ENCODE results near the gene HRH1.

Gene HRH1

DNA sequence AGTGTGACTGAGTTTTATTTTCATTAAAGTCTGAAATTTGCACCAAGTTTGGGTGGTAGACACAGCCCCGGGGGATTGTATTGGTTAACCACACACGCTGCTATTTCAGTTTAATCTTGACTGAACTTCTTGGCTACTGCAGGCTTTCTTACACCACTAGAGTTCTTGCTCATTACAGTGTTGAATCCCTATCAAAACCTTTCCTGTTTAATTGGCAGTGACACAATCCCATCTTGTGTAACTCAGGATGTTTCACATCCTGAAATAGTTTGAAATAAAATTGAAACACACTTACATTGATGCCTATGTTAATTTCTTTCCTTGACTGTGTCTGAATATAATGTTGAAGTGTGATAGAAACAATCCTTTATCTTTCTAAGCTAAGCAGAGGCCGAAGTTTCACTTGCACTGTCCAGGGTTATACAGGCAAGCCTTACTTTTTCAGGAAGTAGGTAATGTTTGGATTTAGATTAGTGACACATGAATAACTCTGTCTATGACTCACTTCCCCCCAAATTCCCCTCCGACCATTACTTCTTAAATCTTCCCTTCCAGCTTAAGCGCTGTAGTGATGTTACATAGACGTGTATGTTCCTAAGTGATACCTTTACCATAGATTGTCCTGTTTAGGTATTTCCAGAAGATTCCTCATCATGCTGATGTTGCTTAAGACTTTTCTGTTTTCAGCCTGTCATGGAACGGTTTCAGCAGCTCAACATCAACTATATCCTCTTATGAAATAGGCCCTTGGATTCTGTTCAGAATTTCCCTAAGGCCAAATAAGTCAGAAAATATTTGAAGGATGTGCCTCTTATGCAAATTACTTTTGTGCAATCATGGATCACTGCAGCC is 134.7 kb downstream of the HRH1 start (continued):
- TF ChIP-seq, protein P1, sequence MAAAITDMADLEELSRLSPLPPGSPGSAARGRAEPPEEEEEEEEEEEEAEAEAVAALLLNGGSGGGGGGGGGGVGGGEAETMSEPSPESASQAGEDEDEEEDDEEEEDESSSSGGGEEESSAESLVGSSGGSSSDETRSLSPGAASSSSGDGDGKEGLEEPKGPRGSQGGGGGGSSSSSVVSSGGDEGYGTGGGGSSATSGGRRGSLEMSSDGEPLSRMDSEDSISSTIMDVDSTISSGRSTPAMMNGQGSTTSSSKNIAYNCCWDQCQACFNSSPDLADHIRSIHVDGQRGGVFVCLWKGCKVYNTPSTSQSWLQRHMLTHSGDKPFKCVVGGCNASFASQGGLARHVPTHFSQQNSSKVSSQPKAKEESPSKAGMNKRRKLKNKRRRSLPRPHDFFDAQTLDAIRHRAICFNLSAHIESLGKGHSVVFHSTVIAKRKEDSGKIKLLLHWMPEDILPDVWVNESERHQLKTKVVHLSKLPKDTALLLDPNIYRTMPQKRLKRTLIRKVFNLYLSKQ (tag by site-specific recombination; IDR thresholded peaks at IDR 0.05; ENCODE audit: borderline replicate concordance), result no peak
- TF ChIP-seq, protein P2, sequence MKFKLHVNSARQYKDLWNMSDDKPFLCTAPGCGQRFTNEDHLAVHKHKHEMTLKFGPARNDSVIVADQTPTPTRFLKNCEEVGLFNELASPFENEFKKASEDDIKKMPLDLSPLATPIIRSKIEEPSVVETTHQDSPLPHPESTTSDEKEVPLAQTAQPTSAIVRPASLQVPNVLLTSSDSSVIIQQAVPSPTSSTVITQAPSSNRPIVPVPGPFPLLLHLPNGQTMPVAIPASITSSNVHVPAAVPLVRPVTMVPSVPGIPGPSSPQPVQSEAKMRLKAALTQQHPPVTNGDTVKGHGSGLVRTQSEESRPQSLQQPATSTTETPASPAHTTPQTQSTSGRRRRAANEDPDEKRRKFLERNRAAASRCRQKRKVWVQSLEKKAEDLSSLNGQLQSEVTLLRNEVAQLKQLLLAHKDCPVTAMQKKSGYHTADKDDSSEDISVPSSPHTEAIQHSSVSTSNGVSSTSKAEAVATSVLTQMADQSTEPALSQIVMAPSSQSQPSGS (tag by site-specific recombination; IDR thresholded peaks at IDR 0.05; ENCODE audit: low read depth), result no peak
- TF ChIP-seq ZNF133 (tag by site-specific recombination; IDR thresholded peaks at IDR 0.05), result no peak

DNA sequence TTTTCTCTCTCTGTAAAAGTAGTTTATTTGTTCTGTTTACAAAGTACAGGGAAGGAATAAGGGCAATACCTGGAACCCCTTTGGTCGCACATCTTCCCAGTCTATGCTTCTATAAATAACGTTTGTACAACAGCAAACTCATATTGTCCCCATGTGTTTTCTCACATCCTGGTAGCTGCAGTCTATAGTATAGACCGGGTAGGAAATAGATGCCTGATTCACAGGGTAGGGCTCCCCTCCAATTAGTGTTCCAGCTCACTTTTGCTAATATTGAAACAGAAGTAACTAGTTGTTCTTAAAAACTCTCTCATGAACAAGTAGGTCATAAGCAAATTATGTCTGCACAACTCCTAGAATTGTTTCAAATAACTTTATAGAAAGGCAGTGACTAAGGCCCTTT is 135.6 kb downstream of the HRH1 start:
- peaks cover 16% of the 10 kb centered on the region; the same call in 1 of the 2 replicates for H3K4me1 ChIP-seq (ENCODE audit: control insufficient read depth, insufficient read depth, low read length)
- TF ChIP-seq ZNF138 (tag by site-specific recombination; IDR thresholded peaks at IDR 0.05; ENCODE audit: borderline replicate concordance) (no peak), ZNF501 (tag by site-specific recombination; IDR thresholded peaks at IDR 0.05) (no peak), ZNF239 (tag by site-specific recombination; IDR thresholded peaks at IDR 0.05) (no peak), ZNF624 (tag by site-specific recombination; IDR thresholded peaks at IDR 0.05) (no peak), ZNF433 (tag by site-specific recombination; IDR thresholded peaks at IDR 0.05; ENCODE audit: low read depth) (no peak), ZNF571 (tag by site-specific recombination; IDR thresholded peaks at IDR 0.05) (no peak), WT1 (tag by site-specific recombination; IDR thresholded peaks at IDR 0.05) (no peak), ZNF514 (tag by site-specific recombination; IDR thresholded peaks at IDR 0.05) (no peak), ZNF292 (tag by site-specific recombination; IDR thresholded peaks at IDR 0.05; ENCODE audit: borderline replicate concordance, low read depth) (no peak), ZNF140 (tag by site-specific recombination; IDR thresholded peaks at IDR 0.05) (no peak), ZNF354C (tag by site-specific recombination; IDR thresholded peaks at IDR 0.05; ENCODE audit: borderline replicate concordance, low read depth) (no peak)
- TF ChIP-seq, protein P3, sequence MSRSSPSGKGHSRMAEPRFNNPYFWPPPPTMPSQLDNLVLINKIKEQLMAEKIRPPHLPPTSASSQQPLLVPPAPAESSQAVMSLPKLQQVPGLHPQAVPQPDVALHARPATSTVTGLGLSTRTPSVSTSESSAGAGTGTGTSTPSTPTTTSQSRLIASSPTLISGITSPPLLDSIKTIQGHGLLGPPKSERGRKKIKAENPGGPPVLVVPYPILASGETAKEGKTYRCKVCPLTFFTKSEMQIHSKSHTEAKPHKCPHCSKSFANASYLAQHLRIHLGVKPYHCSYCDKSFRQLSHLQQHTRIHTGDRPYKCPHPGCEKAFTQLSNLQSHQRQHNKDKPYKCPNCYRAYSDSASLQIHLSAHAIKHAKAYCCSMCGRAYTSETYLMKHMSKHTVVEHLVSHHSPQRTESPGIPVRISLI (tag by site-specific recombination; IDR thresholded peaks at IDR 0.05), result no peak
- H3K9me3 ChIP-seq (ENCODE audit: control insufficient read depth, insufficient read depth, low read depth, low read length), result no peaks in the 10 kb centered on the region
- CTCF ChIA-PET, result interaction anchor here (1.4 kb wide), 2 partner anchors 22 to 53 kb away, joined by 4 to 5 read pairs; no protein-coding TSS in a partner anchor
- no peak overlapping the region for H3K27ac ChIP-seq (ENCODE audit: extremely low read depth, low read depth, low read length)
- peaks cover 0 to 3% of the 10 kb centered on the region in 2 experiments; a peak in 1 of 3 replicates for H3K36me3 ChIP-seq (ENCODE audit: control insufficient read depth in 2 of 2, insufficient read depth in 1 of 2, low read length in 2 of 2)
- POLR2A ChIA-PET, result interaction anchor here (2.5 kb wide), 1 partner anchor 17 kb away, joined by 35 read pairs; the partner anchor contains the start of gene ATG7
- no peak overlapping the region for H3K4me3 ChIP-seq (ENCODE audit: low read depth, low read length)

DNA sequence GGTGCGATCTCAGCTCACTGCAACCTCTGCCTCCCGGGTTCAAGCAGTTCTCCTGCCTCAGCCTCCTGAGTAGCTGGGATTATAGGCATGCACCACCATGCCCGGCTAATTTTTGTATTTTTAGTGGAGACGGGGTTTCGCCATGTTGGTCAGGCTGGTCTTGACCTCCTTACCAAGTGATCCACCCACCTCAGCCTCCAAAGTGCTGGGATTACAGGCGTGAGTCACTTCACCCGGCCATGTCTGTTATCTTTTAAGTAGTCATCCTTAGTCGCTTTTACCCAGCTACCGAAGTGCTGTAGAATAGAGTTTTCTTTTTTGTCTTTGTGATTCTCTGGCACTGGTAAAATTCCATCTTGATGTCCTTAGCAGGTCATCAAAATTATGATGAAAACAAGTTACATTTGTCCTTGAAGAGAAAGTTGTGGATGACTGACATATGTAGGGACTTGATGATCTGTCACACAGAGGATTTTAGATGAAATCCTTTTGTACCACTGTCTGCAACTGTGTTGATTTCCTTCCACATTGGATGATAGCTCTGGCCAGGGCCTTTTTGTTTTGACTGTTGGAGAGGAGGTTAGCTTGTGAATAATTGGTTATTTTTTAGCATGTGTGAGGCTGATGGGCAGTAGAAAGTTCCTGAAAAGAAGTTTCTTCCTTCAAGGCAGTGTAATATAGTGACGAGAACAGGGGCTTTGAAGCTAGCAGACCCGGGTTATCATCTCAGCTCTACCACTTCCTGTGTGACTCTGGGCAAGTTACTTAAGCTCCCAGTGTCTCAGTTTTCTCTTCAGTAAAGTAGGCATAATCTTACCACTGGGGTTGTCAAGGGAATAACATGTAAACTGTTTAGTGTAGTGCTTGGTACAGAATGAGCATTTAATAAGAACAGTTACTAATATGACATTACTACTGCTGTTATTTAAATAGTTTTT is 136.7 kb downstream of the HRH1 start:
- Histone ChIP-seq H3K27ac (ENCODE audit: extremely low read depth, low read depth, low read length) (no peak overlapping the region), H3K4me1 (ENCODE audit: control insufficient read depth, insufficient read depth, low read length) (peaks cover 16% of the 10 kb centered on the region; the same call in 1 of the 2 replicates), H3K4me3 (ENCODE audit: low read depth, low read length) (no peak overlapping the region), H3K36me3 (ENCODE audit: control insufficient read depth in 2 of 2, insufficient read depth in 1 of 2, low read length in 2 of 2) (no peaks in the 10 kb centered on the region; a peak in 1 of 3 replicates), H3K9me3 (ENCODE audit: control insufficient read depth, insufficient read depth, low read depth, low read length) (no peaks in the 10 kb centered on the region)
- CTCF ChIA-PET, result interaction anchor here (1.4 kb wide), 2 partner anchors 21 to 54 kb away, joined by 4 to 5 read pairs; no protein-coding TSS in a partner anchor
- POLR2A ChIA-PET, result no interaction called here
- TF ChIP-seq ZNF785 (tag by site-specific recombination; IDR thresholded peaks at IDR 0.05), result no peak
- TF ChIP-seq SP7 (tag by site-specific recombination; IDR thresholded peaks at IDR 0.05), result no peak
- TF ChIP-seq OVOL3 (tag by site-specific recombination; IDR thresholded peaks at IDR 0.05), result no peak
- no peak for TF ChIP-seq SP3 (tag by site-specific recombination; IDR thresholded peaks at IDR 0.05)
- TF ChIP-seq, protein P4, sequence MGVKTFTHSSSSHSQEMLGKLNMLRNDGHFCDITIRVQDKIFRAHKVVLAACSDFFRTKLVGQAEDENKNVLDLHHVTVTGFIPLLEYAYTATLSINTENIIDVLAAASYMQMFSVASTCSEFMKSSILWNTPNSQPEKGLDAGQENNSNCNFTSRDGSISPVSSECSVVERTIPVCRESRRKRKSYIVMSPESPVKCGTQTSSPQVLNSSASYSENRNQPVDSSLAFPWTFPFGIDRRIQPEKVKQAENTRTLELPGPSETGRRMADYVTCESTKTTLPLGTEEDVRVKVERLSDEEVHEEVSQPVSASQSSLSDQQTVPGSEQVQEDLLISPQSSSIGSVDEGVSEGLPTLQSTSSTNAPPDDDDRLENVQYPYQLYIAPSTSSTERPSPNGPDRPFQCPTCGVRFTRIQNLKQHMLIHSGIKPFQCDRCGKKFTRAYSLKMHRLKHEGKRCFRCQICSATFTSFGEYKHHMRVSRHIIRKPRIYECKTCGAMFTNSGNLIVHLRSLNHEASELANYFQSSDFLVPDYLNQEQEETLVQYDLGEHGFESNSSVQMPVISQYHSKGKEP (tag by site-specific recombination; IDR thresholded peaks at IDR 0.05), result no peak
- no peak for TF ChIP-seq TRIM28 (IDR thresholded peaks at IDR 0.05; ENCODE audit: borderline replicate concordance, low read length)
- no peak for TF ChIP-seq KLF10 (tag by site-specific recombination; IDR thresholded peaks at IDR 0.05)
- TF ChIP-seq ZNF548 (tag by site-specific recombination; IDR thresholded peaks at IDR 0.05), result no peak
- TF ChIP-seq ZNF311 (tag by site-specific recombination; IDR thresholded peaks at IDR 0.05; ENCODE audit: borderline replicate concordance), result no peak
- TF ChIP-seq HOXD13 (CRISPR knock-in tag; IDR thresholded peaks at IDR 0.05; ENCODE audit: borderline replicate concordance), result no peak
- TF ChIP-seq ZNF629 (tag by site-specific recombination; IDR thresholded peaks at IDR 0.05), result no peak

Measured in HEK293 (cell line).